NCI-H1048 (cell line): Measurements from ENCODE around the gene E2F2.

Experiments used
- DNase-seq: peaks from one replicate; lab custom pipeline; 2025; lab: John Stamatoyannopoulos, UW

The E2F2 gene

DNA sequence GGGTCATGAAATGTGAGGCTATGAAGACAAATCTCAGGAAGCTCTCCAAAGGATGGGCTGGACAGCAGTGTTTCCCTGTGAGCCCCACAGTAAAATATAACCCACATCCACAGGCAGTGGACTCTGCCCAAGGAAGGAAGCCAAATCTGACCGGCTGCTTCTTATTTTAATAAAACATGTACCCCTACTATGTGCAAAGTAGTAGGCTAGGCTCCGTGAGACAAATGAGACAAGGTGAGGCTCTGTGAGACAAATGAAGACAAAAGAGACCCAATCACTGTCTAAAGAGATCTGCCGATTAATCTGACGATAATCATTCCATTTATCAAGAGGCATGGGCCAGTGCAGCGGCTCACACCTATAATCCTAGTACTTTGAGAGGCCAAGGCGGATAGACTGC, 49.1 kb downstream of the E2F2 start:
- DNase-seq, result no peak

- no peak for DNase-seq
Measured at GRCh38 chr1:23481026-23481597, 49.9 kb downstream of the E2F2 start.

- DNase-seq, result no peak
Measured at GRCh38 chr1:23480187-23481025, 50.6 kb downstream of the E2F2 start.

DNA sequence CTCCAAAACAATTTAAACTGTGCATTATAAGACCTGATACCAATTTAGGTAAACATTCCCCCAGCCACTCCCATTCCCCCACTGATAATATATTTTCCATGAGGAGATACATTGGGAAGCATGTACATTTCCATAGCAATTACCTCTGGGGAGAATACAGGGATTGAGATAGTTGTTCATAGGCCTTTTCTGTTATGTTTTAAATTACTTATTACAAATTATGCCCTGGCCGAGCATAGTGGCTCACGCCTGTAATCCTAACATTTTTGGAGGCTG, 51.4 kb downstream of the E2F2 start:
- DNase-seq, result no peak

DNA sequence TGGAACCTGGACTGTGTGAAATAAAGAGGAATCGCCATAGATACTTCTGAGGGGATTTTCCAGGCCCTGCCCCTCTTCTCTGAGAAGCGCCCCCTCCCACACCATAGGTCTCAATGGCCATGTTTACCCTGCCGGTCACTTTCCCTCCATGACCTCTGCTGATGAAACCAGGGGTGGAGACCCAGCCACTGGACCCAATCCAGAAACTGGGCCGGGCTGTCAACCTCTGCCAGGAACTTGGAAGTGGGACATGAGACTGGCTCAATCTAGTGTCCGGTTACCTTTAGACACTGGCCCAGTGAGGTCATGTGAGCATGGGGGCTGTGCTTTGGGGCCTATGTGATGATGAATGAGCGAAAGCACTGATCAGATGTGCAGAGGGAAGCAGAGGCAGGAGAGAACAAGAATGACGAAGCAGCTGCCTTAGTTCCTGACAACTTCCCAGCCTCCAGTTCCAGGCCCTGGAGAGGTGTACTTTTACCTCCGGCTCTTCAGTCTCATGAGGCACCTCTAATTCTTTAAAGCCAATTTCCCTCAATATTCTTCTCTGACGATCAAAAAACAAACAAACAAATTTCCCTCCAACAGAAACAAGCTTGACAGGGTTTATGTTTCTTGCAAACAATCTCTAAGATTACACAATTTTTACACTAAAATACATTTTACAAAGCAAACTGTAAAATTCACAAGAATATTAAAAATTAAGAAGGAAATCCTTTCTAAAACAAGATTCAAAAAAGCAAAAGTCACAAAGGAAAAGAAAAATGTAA, 52.0 kb downstream of the E2F2 start:
- DNase-seq, result no peak

- DNase-seq, result no peak
Measured at GRCh38 chr1:23477359-23478144, 53.5 kb downstream of the E2F2 start.

GRCh38 chr1:23475641-23476040, 55.4 kb downstream of the E2F2 start:
- DNase-seq, result no peak

DNA sequence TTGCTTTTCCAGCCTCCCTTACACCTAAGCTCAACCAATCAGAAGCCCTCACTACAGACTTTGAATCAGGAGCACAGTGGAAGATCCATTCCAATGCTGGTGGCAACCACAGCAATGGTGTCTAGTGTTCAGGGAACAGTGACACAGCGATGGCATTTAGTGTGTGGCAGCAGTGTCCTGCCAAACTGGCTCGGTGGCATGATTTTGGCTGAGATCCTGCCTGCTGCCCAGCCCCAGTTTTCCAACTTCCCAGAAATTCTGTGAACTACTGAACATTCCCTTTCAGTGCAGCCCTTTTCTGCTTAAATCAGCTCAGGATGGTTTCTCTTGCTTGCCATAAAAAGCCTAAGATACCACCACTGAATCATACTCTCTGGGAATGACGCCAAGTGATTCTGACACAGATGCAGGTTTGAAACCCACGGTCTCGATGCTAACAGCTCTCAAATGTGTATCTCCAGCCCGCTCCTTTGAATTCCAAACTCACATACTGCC, 55.9 kb downstream of the E2F2 start:
- DNase-seq, result no peak

DNA sequence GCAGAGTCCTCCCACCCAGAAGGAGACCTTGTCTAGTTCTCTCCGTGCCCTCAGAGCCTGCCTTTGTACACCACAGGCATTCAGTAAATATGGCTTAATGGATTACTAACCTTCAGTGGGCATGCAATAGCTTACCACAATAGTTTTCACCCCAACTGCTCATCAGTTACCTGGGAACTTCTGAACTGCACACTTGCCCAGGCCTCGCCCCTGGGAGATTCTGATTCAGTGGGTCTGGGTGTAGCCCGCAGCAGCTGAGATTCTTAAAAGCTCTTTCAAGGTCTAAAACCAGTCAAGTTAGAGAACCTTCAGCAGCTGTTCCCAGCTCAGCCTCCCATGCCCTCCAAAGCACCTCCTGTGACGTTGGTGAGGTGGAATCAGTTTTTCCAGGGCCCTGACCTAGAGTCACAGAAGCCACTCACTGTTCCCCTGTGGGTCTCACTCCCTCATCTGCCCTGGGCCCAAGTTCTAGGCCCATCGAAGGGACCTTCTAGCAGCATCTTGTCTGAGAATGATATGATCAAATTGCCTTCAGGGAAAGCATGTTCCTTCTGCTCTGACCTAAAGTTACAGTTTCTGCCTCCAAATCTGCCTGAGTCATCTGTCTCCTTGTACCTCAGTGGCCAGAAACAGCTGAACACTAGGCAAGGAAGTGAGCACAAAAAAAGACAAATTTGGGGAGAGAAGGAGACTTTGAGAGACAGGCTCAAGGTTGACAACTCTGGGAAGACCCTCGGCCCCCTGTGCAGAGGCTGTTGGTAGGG, 57.8 kb downstream of the E2F2 start:
- DNase-seq, result no peak

DNA sequence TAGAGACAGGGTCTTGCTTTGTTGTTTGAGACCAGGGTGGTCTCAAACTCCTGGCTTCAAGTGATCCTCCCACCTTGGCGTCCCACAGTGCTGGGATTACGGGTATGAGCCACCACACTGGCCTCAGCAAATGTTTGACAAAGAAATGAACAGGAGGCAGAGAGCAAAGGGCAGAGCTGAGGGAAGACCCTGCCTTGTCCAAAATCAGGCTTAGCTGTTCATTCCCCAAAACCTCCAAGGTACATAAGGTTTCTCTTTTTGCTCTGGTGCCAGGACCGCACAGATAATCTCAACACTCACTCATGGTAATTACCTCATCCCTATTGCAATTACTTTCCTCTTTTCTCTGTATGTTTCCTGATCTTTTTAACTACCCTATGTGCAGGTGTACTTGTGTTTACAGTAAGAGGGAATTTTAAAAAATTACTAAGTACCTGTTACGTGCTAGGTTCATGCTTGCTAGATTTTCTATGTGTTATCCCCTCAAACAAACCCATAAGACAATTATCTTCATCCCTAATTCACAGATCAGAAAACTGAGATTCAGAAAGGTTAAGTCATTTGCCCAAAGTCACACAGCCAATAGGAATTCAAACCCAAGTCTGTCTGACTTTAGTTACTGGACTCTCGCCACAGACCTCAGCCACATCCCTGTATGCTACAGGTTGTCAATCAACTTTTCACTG, 58.5 kb downstream of the E2F2 start:
- no peak for DNase-seq

- DNase-seq, result no peak
Measured at GRCh38 chr1:23471473-23472075, 59.5 kb downstream of the E2F2 start.

GRCh38 chr1:23470282-23471070, 60.6 kb downstream of the E2F2 start:
- DNase-seq, result no peak

GRCh38 chr1:23469372-23469982, 61.6 kb downstream of the E2F2 start:
- no peak for DNase-seq

DNA sequence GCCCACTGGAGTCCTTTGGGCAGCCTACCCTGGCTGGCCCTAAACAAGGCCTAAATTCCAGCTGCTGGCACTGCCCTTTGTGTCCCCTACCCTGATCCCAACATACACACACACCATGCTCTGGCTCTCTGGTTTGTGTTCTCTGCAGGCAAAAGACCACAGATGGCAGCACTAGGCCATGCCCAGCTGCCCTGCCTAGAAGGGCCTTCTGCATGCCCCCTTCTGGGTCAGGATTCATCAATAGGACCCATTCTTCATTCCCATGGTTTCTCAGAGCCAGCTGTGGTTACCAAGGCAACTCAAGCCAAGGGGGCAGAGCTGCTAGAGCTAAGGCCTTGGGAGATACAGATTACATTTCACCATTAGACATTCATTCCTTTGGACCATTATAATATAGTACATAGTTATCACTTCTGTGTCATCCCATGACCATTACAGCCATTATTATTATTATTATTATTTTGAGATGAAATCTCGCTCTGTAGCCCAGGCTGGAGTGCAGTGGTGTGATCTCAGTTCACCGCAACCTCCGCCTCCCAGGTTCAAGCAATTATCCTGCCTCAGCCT, 64.5 kb downstream of the E2F2 start:
- no peak for DNase-seq

DNA sequence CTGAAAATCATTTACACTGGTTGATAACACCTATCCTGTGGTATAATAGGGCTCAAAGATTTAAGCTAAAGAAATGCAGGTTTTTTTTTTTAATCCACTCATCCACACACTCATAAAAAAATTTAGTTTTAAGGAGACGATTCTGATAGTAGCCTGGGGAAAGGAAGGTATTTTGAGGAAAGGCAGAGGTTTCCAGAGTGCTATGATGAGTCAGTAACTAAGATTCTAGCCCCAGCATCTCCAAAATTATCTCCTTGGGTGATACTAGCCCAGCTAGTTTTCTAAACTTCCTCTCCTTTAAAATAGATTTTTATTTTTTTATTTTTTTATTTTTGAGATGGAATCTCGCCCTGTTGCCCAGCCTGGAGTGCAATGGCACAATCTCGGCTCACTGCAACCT, 67.7 kb downstream of the E2F2 start:
- no peak for DNase-seq

DNA sequence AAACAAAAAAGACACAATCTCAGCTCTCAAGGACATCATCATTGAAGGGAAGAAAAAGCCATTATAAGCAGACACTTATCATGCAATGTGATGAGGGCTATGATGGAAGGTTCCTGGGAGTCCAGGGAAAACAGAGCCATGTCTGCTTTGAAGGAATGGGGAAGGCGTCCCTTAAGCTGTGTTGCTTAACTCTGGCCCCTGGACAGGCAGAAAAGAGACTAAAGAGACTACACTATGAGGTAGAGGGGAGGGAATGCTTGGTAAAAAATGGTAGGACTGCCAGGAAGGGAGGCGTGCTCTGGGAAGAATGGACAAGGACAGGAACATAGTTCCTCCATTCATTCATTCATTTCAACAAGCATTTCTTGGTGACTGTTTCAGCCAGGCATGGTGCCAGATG, 68.3 kb downstream of the E2F2 start:
- DNase-seq, result no peak

GRCh38 chr1:23461050-23461449, 70.0 kb downstream of the E2F2 start:
- no peak for DNase-seq

- no peak for DNase-seq
Measured at GRCh38 chr1:23460519-23460918, 70.5 kb downstream of the E2F2 start.

GRCh38 chr1:23459338-23459757, 71.7 kb downstream of the E2F2 start:
- DNase-seq, result no peak
